ENCODE measurements around the gene BLMH. TPM values are rescaled to one million over a fixed set of nuclear protein-coding genes. Genes with fewer than 3 reads are reported as not detected.

BLMH gene
- polyA plus RNA-seq, 1 experiment = 20.3 TPM

GRCh38 chr17:30326809-30327208 lies 35.1 kb upstream of the BLMH start:
- CTCF ChIA-PET = interaction anchor here (0.6 to 2.5 kb wide), 6 partner anchors 10 to 228 kb away, joined by 3 to 14 read pairs (median 4); no protein-coding TSS in a partner anchor
- no peak overlapping the region for H3K4me3 ChIP-seq (ENCODE audit: low read depth, low read length)
- POLR2A ChIA-PET = no interaction called here
- DNase-seq (ENCODE audit: low read depth, low spot score) = no peak
- TF ChIP-seq CTCF (IDR thresholded peaks at IDR 0.05; ENCODE audit: low read depth, low read length) = no peak
- H3K27me3 ChIP-seq (ENCODE audit: control insufficient read depth, insufficient read depth, low read length) = peaks cover 11% of the 10 kb centered on the region
- H3K9me3 ChIP-seq (ENCODE audit: control insufficient read depth, insufficient read depth, low read length) = no peaks in the 10 kb centered on the region
- H3K27ac ChIP-seq (ENCODE audit: low read depth, low read length) = no peak overlapping the region

GRCh38 chr17:30324723-30325122 lies 33.0 kb upstream of the BLMH start:
- ChIA-PET CTCF (no interaction called here), POLR2A (no interaction called here)
- TF ChIP-seq CTCF (IDR thresholded peaks at IDR 0.05; ENCODE audit: low read depth, low read length) = no peak
- H3K27ac ChIP-seq (ENCODE audit: low read depth, low read length) = no peak overlapping the region
- no peaks in the 10 kb centered on the region for H3K9me3 ChIP-seq (ENCODE audit: control insufficient read depth, insufficient read depth, low read length)
- H3K27me3 ChIP-seq (ENCODE audit: control insufficient read depth, insufficient read depth, low read length) = peaks cover 11% of the 10 kb centered on the region
- H3K4me3 ChIP-seq (ENCODE audit: low read depth, low read length) = no peak overlapping the region
- no peak for DNase-seq (ENCODE audit: low read depth, low spot score)

- POLR2A ChIA-PET = no interaction called here
Measured at GRCh38 chr17:30323895-30324319, 32.2 kb upstream of the BLMH start.

GRCh38 chr17:30323262-30323894 lies 31.6 kb upstream of the BLMH start:
- no peak for DNase-seq (ENCODE audit: low read depth, low spot score)
- H3K27me3 ChIP-seq (ENCODE audit: control insufficient read depth, insufficient read depth, low read length) = peaks cover 11% of the 10 kb centered on the region
- ChIA-PET POLR2A (no interaction called here), CTCF (interaction anchor here (1.0 kb wide), 1 partner anchor 32 kb away, joined by 3 read pairs; no protein-coding TSS in a partner anchor)
- no peak for TF ChIP-seq CTCF (IDR thresholded peaks at IDR 0.05; ENCODE audit: low read depth, low read length)
- no peak overlapping the region for H3K27ac ChIP-seq (ENCODE audit: low read depth, low read length)
- H3K4me3 ChIP-seq (ENCODE audit: low read depth, low read length) = no peak overlapping the region
- no peaks in the 10 kb centered on the region for H3K9me3 ChIP-seq (ENCODE audit: control insufficient read depth, insufficient read depth, low read length)

More at GRCh38 chr17:30323895-30324319, 32.2 kb upstream of the BLMH start:
- TF ChIP-seq CTCF (IDR thresholded peaks at IDR 0.05; ENCODE audit: low read depth, low read length) = no peak
- no peak overlapping the region for H3K27ac ChIP-seq (ENCODE audit: low read depth, low read length)
- peaks cover 11% of the 10 kb centered on the region for H3K27me3 ChIP-seq (ENCODE audit: control insufficient read depth, insufficient read depth, low read length)
- H3K4me3 ChIP-seq (ENCODE audit: low read depth, low read length) = no peak overlapping the region
- CTCF ChIA-PET = no interaction called here
- H3K9me3 ChIP-seq (ENCODE audit: control insufficient read depth, insufficient read depth, low read length) = no peaks in the 10 kb centered on the region
- no peak for DNase-seq (ENCODE audit: low read depth, low spot score)

GRCh38 chr17:30321314-30321713 lies 29.6 kb upstream of the BLMH start:
- Histone ChIP-seq H3K27ac (ENCODE audit: low read depth, low read length) (no peak overlapping the region), H3K27me3 (ENCODE audit: control insufficient read depth, insufficient read depth, low read length) (peaks cover 11% of the 10 kb centered on the region), H3K9me3 (ENCODE audit: control insufficient read depth, insufficient read depth, low read length) (no peaks in the 10 kb centered on the region), H3K4me3 (ENCODE audit: low read depth, low read length) (no peak overlapping the region)
- ChIA-PET POLR2A (no interaction called here), CTCF (no interaction called here)
- TF ChIP-seq CTCF (IDR thresholded peaks at IDR 0.05; ENCODE audit: low read depth, low read length) = no peak
- DNase-seq (ENCODE audit: low read depth, low spot score) = no peak

Data from AG04450 (cell line).